HUES64 (cell line): ENCODE data around the gene IFI16.
A peak's percentile ranks its signal among the peaks of the same experiment; 100 is the strongest.
"Not testable (repeated sequence)": the region's sequence is repeated elsewhere in the genome, so short reads cannot be mapped to it uniquely, and the experiment has no call there.

Experiments
- H3K27ac ChIP-seq: 2 replicates; pipeline ENCODE4 v1.7.0; 2013; ENCODE audit warnings: low read depth, low read length, inconsistent platforms
- H3K27me3 ChIP-seq: 2 replicates; pipeline ENCODE4 v1.6.1; 2013; ENCODE audit warnings: mild to moderate bottlenecking, low read length; ENCODE audit not compliant: insufficient read depth
- H3K36me3 ChIP-seq: 2 replicates; pipeline ENCODE4 v1.6.1; 2013; ENCODE audit warnings: mild to moderate bottlenecking, low read length; ENCODE audit not compliant: insufficient read depth
- H3K4me1 ChIP-seq: 2 replicates; pipeline ENCODE4 v1.6.1; 2013; ENCODE audit warnings: mild to moderate bottlenecking, low read length, moderate library complexity; ENCODE audit not compliant: insufficient read depth
- H3K4me3 ChIP-seq: 2 replicates; pipeline ENCODE4 v1.5.1; 2013; ENCODE audit warnings: mild to moderate bottlenecking, low read length, moderate library complexity
- H3K9ac ChIP-seq: 2 replicates; pipeline ENCODE4 v1.6.1; 2013; ENCODE audit warnings: mild to moderate bottlenecking, low read depth, low read length
- H3K9me3 ChIP-seq: 2 replicates; pipeline ENCODE4 v1.6.1; 2013; ENCODE audit warnings: low read depth, low read length; ENCODE audit not compliant: insufficient read depth
- WGBS: fragments of 150-250, 120-280 bp; methylation state at CpG from one replicate; pipeline ENCODE4 v1.1.7; 2013; ENCODE audit warnings: missing lambda C conversion rate; 5-methylcytosine and 5-hydroxymethylcytosine counted together

IFI16 gene

GRCh38 chr1:159023723-159024122, 14.0 kb downstream of the IFI16 start:
- 82% methylated on average over 10 of the region's 10 CpGs for WGBS
- Histone ChIP-seq H3K27me3 (no peaks in the 10 kb centered on the region), H3K4me1 (peaks cover 14% of the 10 kb centered on the region), H3K27ac (no peak overlapping the region), H3K9me3 (no peaks in the 10 kb centered on the region), H3K4me3 (no peak overlapping the region), H3K9ac (no peak overlapping the region), H3K36me3 (peaks cover 5% of the 10 kb centered on the region; the same call in 1 of the 2 replicates)

DNA sequence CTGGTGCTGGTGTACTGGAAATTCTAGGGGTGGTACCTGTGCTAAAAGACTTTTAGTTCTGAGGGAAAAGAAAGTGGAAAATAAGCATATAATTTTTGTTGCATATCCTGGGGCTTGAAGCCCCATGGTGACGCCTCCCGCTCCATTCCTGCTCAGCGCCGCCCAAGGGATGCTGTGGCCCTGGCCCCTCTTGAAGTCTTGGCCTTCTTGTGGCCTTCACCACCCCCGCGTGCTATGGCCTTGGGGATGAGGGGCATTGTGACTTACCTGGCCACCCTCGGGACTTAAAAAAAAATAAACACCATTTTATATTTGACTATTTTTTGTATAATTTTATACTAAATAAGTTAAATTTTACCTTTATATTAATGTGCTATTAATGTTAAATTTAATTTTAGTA, 15.3 kb downstream of the IFI16 start:
- no peak overlapping the region for H3K9ac ChIP-seq
- H3K27ac ChIP-seq, result no peak overlapping the region
- 98% methylated on average over 4 of the region's 7 CpGs for WGBS
- H3K27me3 ChIP-seq, result no peaks in the 10 kb centered on the region
- H3K36me3 ChIP-seq, result peaks cover 1% of the 10 kb centered on the region; the same call in 1 of the 2 replicates
- H3K4me1 ChIP-seq, result peaks cover 14% of the 10 kb centered on the region
- H3K9me3 ChIP-seq, result no peaks in the 10 kb centered on the region
- H3K4me3 ChIP-seq, result no peak overlapping the region

- not testable (repeated sequence) for H3K36me3 ChIP-seq
Measured at GRCh38 chr1:159026841-159027240, 17.1 kb downstream of the IFI16 start.

GRCh38 chr1:159030311-159030710, 20.6 kb downstream of the IFI16 start:
- 90% methylated on average over 1 of the region's 1 CpG for WGBS
- no peak overlapping the region for H3K27ac ChIP-seq
- no peak overlapping the region for H3K4me3 ChIP-seq

More at GRCh38 chr1:159026841-159027240, 17.1 kb downstream of the IFI16 start:
- H3K27ac ChIP-seq, H3K4me3 ChIP-seq, H3K9ac ChIP-seq, H3K9me3 ChIP-seq, H3K27me3 ChIP-seq: not testable (repeated sequence)
- WGBS, result 92% methylated on average over 2 of the region's 2 CpGs
- peaks cover 19% of the 10 kb centered on the region for H3K4me1 ChIP-seq

GRCh38 chr1:159030877-159031447, 21.3 kb downstream of the IFI16 start:
- Histone ChIP-seq H3K4me1 (peaks cover 5% of the 10 kb centered on the region; the same call in 1 of the 2 replicates), H3K36me3 (peaks cover 10% of the 10 kb centered on the region; the same call in 1 of the 2 replicates), H3K27ac (peak overlapping the region; percentile 60; the same call in 1 of the 2 replicates), H3K4me3 (no peak overlapping the region), H3K9me3 (no peaks in the 10 kb centered on the region), H3K27me3 (no peaks in the 10 kb centered on the region), H3K9ac (no peak overlapping the region; the same call in 1 of the 2 replicates)
- 82% methylated on average over 3 of the region's 3 CpGs for WGBS

More at GRCh38 chr1:159030311-159030710, 20.6 kb downstream of the IFI16 start:
- H3K4me1 ChIP-seq, result peaks cover 5% of the 10 kb centered on the region; the same call in 1 of the 2 replicates
- peaks cover 10% of the 10 kb centered on the region; the same call in 1 of the 2 replicates for H3K36me3 ChIP-seq
- H3K9ac ChIP-seq, result no peak overlapping the region
- no peaks in the 10 kb centered on the region for H3K9me3 ChIP-seq
- H3K27me3 ChIP-seq, result no peaks in the 10 kb centered on the region

DNA sequence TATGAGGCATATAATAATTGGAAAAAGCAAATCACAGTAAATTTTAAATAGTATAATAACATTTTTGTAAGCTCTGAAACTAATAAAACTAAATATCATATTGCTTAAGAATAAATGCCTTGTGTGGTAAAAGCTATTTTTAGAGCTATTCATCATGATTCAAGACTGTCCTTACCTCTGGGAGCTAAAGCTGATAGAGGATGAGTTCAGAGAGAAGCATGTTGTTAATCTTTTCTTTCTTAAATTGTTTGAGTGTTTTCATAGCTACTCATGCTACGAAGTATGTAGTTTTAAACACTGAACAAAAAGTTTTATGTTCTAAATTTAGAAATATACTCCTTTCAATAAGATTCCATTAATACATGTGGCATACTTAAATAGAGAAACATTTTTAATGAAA, 30.5 kb downstream of the IFI16 start:
- no CpG with 5 or more reads among the region's 1 CpG for WGBS
- Histone ChIP-seq H3K9me3 (no peaks in the 10 kb centered on the region), H3K4me1 (no peaks in the 10 kb centered on the region), H3K4me3 (no peak overlapping the region), H3K9ac (no peak overlapping the region), H3K27ac (no peak overlapping the region), H3K36me3 (peaks cover 3% of the 10 kb centered on the region; the same call in 1 of the 2 replicates), H3K27me3 (no peaks in the 10 kb centered on the region)

- H3K9ac ChIP-seq, result no peak overlapping the region
Measured at GRCh38 chr1:159040893-159041724, 31.4 kb downstream of the IFI16 start.

DNA sequence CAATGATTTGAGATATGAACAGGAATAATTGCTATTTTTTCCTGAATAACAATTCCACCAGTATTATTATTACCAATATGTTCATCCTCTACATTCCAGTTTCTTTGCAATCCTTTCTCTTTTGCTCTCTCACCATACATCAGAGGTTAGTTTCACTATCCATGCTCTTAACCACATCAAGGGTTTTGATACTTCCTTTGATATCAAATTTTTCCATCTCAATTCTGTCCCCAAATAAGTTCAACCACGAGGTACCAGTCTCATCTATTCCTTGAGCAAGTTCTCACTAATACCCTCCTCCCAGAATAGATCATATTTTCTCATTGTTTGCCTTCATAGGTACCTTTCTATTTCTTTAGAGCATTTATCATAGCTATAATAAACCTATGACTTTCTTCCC, 36.8 kb downstream of the IFI16 start:
- not testable (repeated sequence) for H3K4me1 ChIP-seq, H3K27me3 ChIP-seq, H3K27ac ChIP-seq, H3K9me3 ChIP-seq, H3K9ac ChIP-seq, H3K36me3 ChIP-seq, H3K4me3 ChIP-seq
- 95% methylated on average over 1 of the region's 1 CpG for WGBS

More at GRCh38 chr1:159040893-159041724, 31.4 kb downstream of the IFI16 start:
- H3K36me3 ChIP-seq, result peaks cover under 1% of the 10 kb centered on the region; the same call in 1 of the 2 replicates
- H3K4me3 ChIP-seq, result no peak overlapping the region
- no peaks in the 10 kb centered on the region for H3K27me3 ChIP-seq
- WGBS, result 94% methylated on average over 5 of the region's 7 CpGs
- no peaks in the 10 kb centered on the region for H3K9me3 ChIP-seq
- H3K27ac ChIP-seq, result no peak overlapping the region
- no peaks in the 10 kb centered on the region for H3K4me1 ChIP-seq

- Histone ChIP-seq H3K4me1 (peaks cover 4% of the 10 kb centered on the region; the same call in 1 of the 2 replicates), H3K9ac (no peak overlapping the region), H3K4me3 (no peak overlapping the region), H3K9me3 (no peaks in the 10 kb centered on the region), H3K27me3 (no peaks in the 10 kb centered on the region), H3K36me3 (peaks cover 2% of the 10 kb centered on the region; the same call in 1 of the 2 replicates), H3K27ac (no peak overlapping the region)
- 96% methylated on average over 2 of the region's 2 CpGs for WGBS
Measured at GRCh38 chr1:159051436-159051835, 41.7 kb downstream of the IFI16 start.

- Histone ChIP-seq H3K36me3 (peaks cover 2% of the 10 kb centered on the region; the same call in 1 of the 2 replicates), H3K9me3 (no peaks in the 10 kb centered on the region), H3K4me3 (no peak overlapping the region), H3K27me3 (no peaks in the 10 kb centered on the region), H3K9ac (no peak overlapping the region), H3K4me1 (peaks cover 4% of the 10 kb centered on the region; the same call in 1 of the 2 replicates), H3K27ac (no peak overlapping the region)
- 84% methylated on average over 2 of the region's 2 CpGs for WGBS
Measured at GRCh38 chr1:159054427-159054826, 44.7 kb downstream of the IFI16 start.

DNA sequence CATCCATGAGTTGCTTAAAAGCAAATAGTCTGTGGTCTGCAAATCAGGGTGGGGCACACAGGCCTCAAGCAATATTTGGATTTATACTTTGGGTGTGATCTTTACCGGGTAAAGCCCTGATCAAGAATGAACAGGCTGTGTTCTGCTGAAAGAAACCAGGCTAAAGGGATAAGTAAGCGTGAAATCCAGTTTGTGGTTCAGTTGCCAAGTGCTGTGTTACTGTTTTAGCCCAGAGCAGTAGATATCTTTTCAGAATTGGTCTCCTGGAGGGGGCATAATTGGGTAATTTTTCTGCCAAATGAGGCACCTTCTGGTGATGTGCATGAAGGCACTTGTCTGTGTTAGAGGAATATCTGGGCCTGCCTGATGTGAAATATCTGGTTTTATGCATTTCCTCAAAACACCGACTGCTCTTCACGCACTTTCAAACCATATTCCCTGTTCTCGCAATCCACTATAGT, 45.5 kb downstream of the IFI16 start:
- no peaks in the 10 kb centered on the region for H3K27me3 ChIP-seq
- H3K4me1 ChIP-seq, result peaks cover 4% of the 10 kb centered on the region; the same call in 1 of the 2 replicates
- H3K9me3 ChIP-seq, result no peaks in the 10 kb centered on the region
- H3K9ac ChIP-seq, result no peak overlapping the region
- no peak overlapping the region for H3K27ac ChIP-seq
- 92% methylated on average over 5 of the region's 5 CpGs for WGBS
- peaks cover under 1% of the 10 kb centered on the region; the same call in 1 of the 2 replicates for H3K36me3 ChIP-seq
- H3K4me3 ChIP-seq, result no peak overlapping the region
